Psoas muscle (tissue), 8 donors: Measurements from ENCODE around the gene CPNE8. TPM values are rescaled to one million over a fixed set of nuclear protein-coding genes. Genes with fewer than 3 reads are reported as not detected.

ENCODE experiments used
- ATAC-seq, 4 donors: fragments of 200-7000 bp; cut with Tn5 transposase; one replicate each; pipeline ENCODE4 v1.9.1; 2020; ENCODE audit warnings: moderate library complexity in 3 of 4, mild to moderate bottlenecking in 2 of 4
- DNase-seq, 2 donors: peaks; one replicate each; pipeline ENCODE4 v3.0.0-alpha.2; 2020
- H3K27ac ChIP-seq: fragments of 200-600 bp; one replicate; pipeline ENCODE4 v1.8.0; 2022
- H3K27me3 ChIP-seq, 3 donors: fragments of 200-600 bp in 1 of 3; one replicate each; pipeline versions ENCODE4 v1.6.1 to v1.8.0; 2013 to 2022; ENCODE audit warnings: low read length in 2 of 3, mild to moderate bottlenecking in 2 of 3, moderate library complexity in 1 of 3; ENCODE audit not compliant: insufficient read depth in 3 of 3
- H3K36me3 ChIP-seq, 2 donors: fragments of 200-600 bp in 1 of 2; one replicate each; pipeline versions ENCODE4 v1.6.1 to v1.8.0; 2013 to 2022; ENCODE audit warnings: low read depth in 1 of 2, mild to moderate bottlenecking in 1 of 2, moderate library complexity in 1 of 2; ENCODE audit not compliant: insufficient read depth in 1 of 2
- H3K4me1 ChIP-seq: fragments of 200-600 bp; one replicate; pipeline ENCODE4 v1.8.0; 2022
- H3K4me3 ChIP-seq: fragments of 200-600 bp; one replicate; pipeline ENCODE4 v1.8.0; 2022; ENCODE audit warnings: mild to moderate bottlenecking
- H3K9me3 ChIP-seq: fragments of 200-600 bp; one replicate; pipeline ENCODE4 v1.8.0; 2022
- CTCF ChIP-seq: fragments of 200-600 bp; IDR thresholded peaks from one replicate; pipeline ENCODE4 v1.8.0; 2022; ENCODE audit warnings: antibody characterized with exemption
- WGBS, 3 donors: extraction: QIAGEN DNeasy Blood & Tissue Kit; methylation state at CpG; one replicate each; pipeline versions ENCODE4 v1.1.6 to v1.1.7; 2013; 5-methylcytosine and 5-hydroxymethylcytosine counted together
- intact Hi-C, 2 donors: fragments of 100-400 bp; cut with DNase I; formaldehyde crosslinking; loops; one replicate each; pipeline versions ENCODE4 v1.11.0 to v1.14.2; 2022
- polyA plus RNA-seq, 3 donors: library from polyadenylated mRNA; stranded (reverse); fragments of 200-250 nt; gene quantifications; one replicate each; pipeline ENCODE4 v1.2.3, GENCODE V29; 2013
- total RNA-seq, 4 donors: library from RNA; stranded (reverse); fragmentation: NEBNext Ultra II Directional in 2 of 4; extraction: Animal tissue kit (Norgen Biotek cat#: 25700) in 2 of 4; gene quantifications; one replicate each; pipeline versions ENCODE4 v1.2.1 to v1.2.4, GENCODE V29; 2021 to 2023
- donor health status: healthy with polysubstance abuse.
- donor health status: DM: no; HTN: no; CAD: no; lungs with moderate emphysema.
- donor health status: Bipolar disorder and iron deficiency.
- donor health status: healthy.
- donor health status: DM: yes; HTN: yes; CAD: no.
- donor health status: DM: no; HTN: no; CAD: no.
- donor health status: DM: no; HTN: no; CAD: no.
- donor health status: DM: yes; HTN: yes; CAD: no.

CPNE8 gene
- total and polyA plus RNA-seq, 7 donors = 0.98 to 3.5 (median 2.4) TPM

GRCh38 chr12:38669081-38669480 is 236.3 kb downstream of the CPNE8 start:
- no peaks in the 10 kb centered on the region for H3K27me3 ChIP-seq
- H3K27ac ChIP-seq = no peak overlapping the region
- TF ChIP-seq CTCF = no peak
- ATAC-seq = no peak
- no peaks in the 10 kb centered on the region for H3K4me1 ChIP-seq
- 91 to 98% (median 97%) methylated on average over 1 of the region's 1 CpG for WGBS, 3 donors
- no peaks in the 10 kb centered on the region for H3K36me3 ChIP-seq
- no peak for DNase-seq
- intact Hi-C loops = no loop called here
- H3K9me3 ChIP-seq = no peaks in the 10 kb centered on the region
- H3K4me3 ChIP-seq = no peak overlapping the region

GRCh38 chr12:38666425-38666824 is 239.0 kb downstream of the CPNE8 start:
- H3K4me3 ChIP-seq = no peak overlapping the region
- no peaks in the 10 kb centered on the region for H3K27me3 ChIP-seq
- ATAC-seq (no peak), DNase-seq (no peak)
- no peaks in the 10 kb centered on the region for H3K4me1 ChIP-seq
- peaks cover 10% of the 10 kb centered on the region for H3K9me3 ChIP-seq
- 91 to 95% (median 92%) methylated on average over 6 of the region's 6 CpGs for WGBS, 3 donors
- no peaks in the 10 kb centered on the region for H3K36me3 ChIP-seq
- intact Hi-C loops = no loop called here
- TF ChIP-seq CTCF = no peak
- no peak overlapping the region for H3K27ac ChIP-seq

- Histone ChIP-seq H3K27ac (no peak overlapping the region), H3K4me1 (no peaks in the 10 kb centered on the region), H3K36me3 (no peaks in the 10 kb centered on the region), H3K9me3 (peaks cover 12% of the 10 kb centered on the region), H3K4me3 (no peak overlapping the region), H3K27me3 (no peaks in the 10 kb centered on the region)
- no peak for ATAC-seq
- intact Hi-C loops = no loop called here
- TF ChIP-seq CTCF = no peak
- no peak for DNase-seq
Measured at GRCh38 chr12:38664661-38665269, 240.6 kb downstream of the CPNE8 start.

GRCh38 chr12:38662829-38663228 is 242.6 kb downstream of the CPNE8 start:
- Histone ChIP-seq H3K9me3 (peaks cover 12% of the 10 kb centered on the region), H3K27me3 (no peaks in the 10 kb centered on the region), H3K27ac (no peak overlapping the region), H3K36me3 (no peaks in the 10 kb centered on the region), H3K4me1 (no peaks in the 10 kb centered on the region), H3K4me3 (no peak overlapping the region)
- intact Hi-C loops = no loop called here
- ATAC-seq = no peak
- DNase-seq = no peak
- no peak for TF ChIP-seq CTCF

GRCh38 chr12:38653650-38654049 is 251.7 kb downstream of the CPNE8 start:
- no peak for TF ChIP-seq CTCF
- Histone ChIP-seq H3K4me1 (no peaks in the 10 kb centered on the region), H3K27me3 (no peaks in the 10 kb centered on the region), H3K36me3 (no peaks in the 10 kb centered on the region), H3K27ac (no peak overlapping the region), H3K4me3 (no peak overlapping the region), H3K9me3 (no peaks in the 10 kb centered on the region)
- DNase-seq = no peak
- 90 to 96% (median 90%) methylated on average over 2 of the region's 2 CpGs for WGBS, 3 donors
- no peak for ATAC-seq
- intact Hi-C loops = no loop called here
